DMS79 (cell line): ENCODE results near the gene CYP2U1.
"Not testable (repeated sequence)": the region's sequence is repeated elsewhere in the genome, so short reads cannot be mapped to it uniquely, and the experiment has no call there.

Experiments used
- DNase-seq: peaks from one replicate; lab custom pipeline; 2025; lab: John Stamatoyannopoulos, UW

The CYP2U1 gene

GRCh38 chr4:107930821-107931774 lies at the start of gene CYP2U1:
TSS of gene CYP2U1 (plus strand) at chr4:107931549. CDS start at chr4:107931644, 95 bp downstream.
- peak; percentile 5 for DNase-seq

- no peak for DNase-seq
These were observed 45.5 kb upstream of the CYP2U1 start for GRCh38 chr4:107885865-107886264.

GRCh38 chr4:107888237-107888636 lies 43.1 kb upstream of the CYP2U1 start:
- DNase-seq, result no peak

- DNase-seq, result no peak
These were observed 40.6 kb upstream of the CYP2U1 start for GRCh38 chr4:107890779-107891178.

- DNase-seq, result no peak
These were observed 40.0 kb upstream of the CYP2U1 start for GRCh38 chr4:107891299-107891698.

GRCh38 chr4:107893171-107894137 lies 37.9 kb upstream of the CYP2U1 start:
- DNase-seq, result no peak

GRCh38 chr4:107894138-107894603 lies 37.2 kb upstream of the CYP2U1 start:
- DNase-seq, result no peak

GRCh38 chr4:107896158-107896645 lies 35.1 kb upstream of the CYP2U1 start:
- DNase-seq, result no peak

GRCh38 chr4:107896646-107897045 lies 34.7 kb upstream of the CYP2U1 start:
- no peak for DNase-seq

- DNase-seq, result no peak
These were observed 33.5 kb upstream of the CYP2U1 start for GRCh38 chr4:107897823-107898222.

GRCh38 chr4:107900067-107900466 lies 31.3 kb upstream of the CYP2U1 start:
- no peak for DNase-seq

- DNase-seq, result no peak
These were observed 30.8 kb upstream of the CYP2U1 start for GRCh38 chr4:107900508-107900907.

GRCh38 chr4:107901213-107901934 lies 30.0 kb upstream of the CYP2U1 start:
- DNase-seq, result no peak

GRCh38 chr4:107902715-107903114 lies 28.6 kb upstream of the CYP2U1 start:
- DNase-seq, result no peak

GRCh38 chr4:107905082-107905481 lies 26.3 kb upstream of the CYP2U1 start:
- not testable (repeated sequence) for DNase-seq

- no peak for DNase-seq
These were observed 24.8 kb upstream of the CYP2U1 start for GRCh38 chr4:107906458-107907100.

GRCh38 chr4:107908377-107908776 lies 23.0 kb upstream of the CYP2U1 start:
- no peak for DNase-seq

GRCh38 chr4:107913283-107913899 lies 18.0 kb upstream of the CYP2U1 start:
- no peak for DNase-seq

- no peak for DNase-seq
These were observed 16.1 kb upstream of the CYP2U1 start for GRCh38 chr4:107915220-107915619.

- no peak for DNase-seq
These were observed 14.7 kb upstream of the CYP2U1 start for GRCh38 chr4:107916623-107917022.

GRCh38 chr4:107917500-107917899 lies 13.8 kb upstream of the CYP2U1 start:
- DNase-seq, result no peak
